Spinal cord (tissue), 10 donors: Measurements from ENCODE around the gene PSMC4. TPM values are rescaled to one million over a fixed set of nuclear protein-coding genes. Genes with fewer than 3 reads are reported as not detected.
A peak's percentile ranks its signal among the peaks of the same experiment; 100 is the strongest.
"Not testable (repeated sequence)": the region's sequence is repeated elsewhere in the genome, so short reads cannot be mapped to it uniquely, and the experiment has no call there.

Experiments used
- DNase-seq, 6 donors: peaks; one replicate each; pipeline versions ENCODE4 v3.0.0 to v3.0.0-alpha.2; 2013 to 2015; ENCODE audit warnings: low spot score in 6 of 6, low read depth in 4 of 6
- H3K27ac ChIP-seq: one replicate; pipeline ENCODE4 v1.5.1; 2013; ENCODE audit warnings: low read depth, low read length, control low read depth
- H3K27me3 ChIP-seq: one replicate; pipeline ENCODE4 v1.6.1; 2013; ENCODE audit warnings: low read length; ENCODE audit not compliant: control insufficient read depth, insufficient read depth
- H3K36me3 ChIP-seq: one replicate; pipeline ENCODE4 v1.6.1; 2013; ENCODE audit warnings: low read length; ENCODE audit not compliant: control insufficient read depth, insufficient read depth
- H3K4me1 ChIP-seq: one replicate; pipeline ENCODE4 v1.6.1; 2013; ENCODE audit warnings: low read length; ENCODE audit not compliant: control insufficient read depth, insufficient read depth
- H3K4me3 ChIP-seq: one replicate; pipeline ENCODE4 v1.5.1; 2013; ENCODE audit warnings: low read depth, low read length, control low read depth
- H3K9me3 ChIP-seq: one replicate; pipeline ENCODE4 v1.6.1; 2013; ENCODE audit warnings: low read length; ENCODE audit not compliant: control insufficient read depth, insufficient read depth
- WGBS: methylation state at CpG from one replicate; pipeline ENCODE4 v1.1.5; 2013; ENCODE audit warnings: missing lambda C conversion rate; ENCODE audit not compliant: insufficient coverage; 5-methylcytosine and 5-hydroxymethylcytosine counted together
- polyA plus RNA-seq, 2 donors: library from polyadenylated mRNA; unstranded; fragments of 120-200 nt; gene quantifications; one replicate each; pipeline ENCODE4 v1.2.1, GENCODE V29; 2013; ENCODE audit not compliant: insufficient read length in 2 of 2
- total RNA-seq, 2 donors: library from RNA; depleted of rRNA in 1 of 2; stranded (reverse); fragments of 120-200 nt in 1 of 2; fragments of >200 nt in 1 of 2; gene quantifications; one replicate each; pipeline versions ENCODE4 v1.2.3 to v1.2.4, GENCODE V29; 2013 to 2014
- donor health status: healthy.

The PSMC4 gene
- total and polyA plus RNA-seq, 4 donors: 80.9 to 106 (median 97.1) TPM

- peak in 1 of 6 donors; percentile 22 for DNase-seq
- H3K36me3 ChIP-seq: no peaks in the 10 kb centered on the region
- H3K27me3 ChIP-seq: no peaks in the 10 kb centered on the region
- H3K27ac ChIP-seq: no peak overlapping the region
- no peak overlapping the region for H3K4me3 ChIP-seq
- no peaks in the 10 kb centered on the region for H3K4me1 ChIP-seq
- H3K9me3 ChIP-seq: no peaks in the 10 kb centered on the region
- WGBS: 35% methylated on average over 3 of the region's 5 CpGs
Measured at GRCh38 chr19:39941615-39942365, 29.2 kb upstream of the PSMC4 start.

GRCh38 chr19:39942366-39942730 lies 28.6 kb upstream of the PSMC4 start:
- peak in 2 of 6 donors; percentile 57 to 73 for DNase-seq
- H3K4me1 ChIP-seq: no peaks in the 10 kb centered on the region
- H3K4me3 ChIP-seq: no peak overlapping the region
- H3K27me3 ChIP-seq: no peaks in the 10 kb centered on the region
- H3K36me3 ChIP-seq: no peaks in the 10 kb centered on the region
- H3K27ac ChIP-seq: no peak overlapping the region
- H3K9me3 ChIP-seq: no peaks in the 10 kb centered on the region
- WGBS: no CpG with 5 or more reads among the region's 4 CpGs

- no peaks in the 10 kb centered on the region for H3K4me1 ChIP-seq
- 100% methylated on average over 3 of the region's 7 CpGs for WGBS
- no peaks in the 10 kb centered on the region for H3K9me3 ChIP-seq
- no peak overlapping the region for H3K27ac ChIP-seq
- no peaks in the 10 kb centered on the region for H3K27me3 ChIP-seq
- H3K36me3 ChIP-seq: no peaks in the 10 kb centered on the region
- no peak overlapping the region for H3K4me3 ChIP-seq
- no peak for DNase-seq
Measured at GRCh38 chr19:39943586-39943985, 27.4 kb upstream of the PSMC4 start.

- H3K9me3 ChIP-seq: no peaks in the 10 kb centered on the region
- no peak for DNase-seq
- no peak overlapping the region for H3K4me3 ChIP-seq
- H3K4me1 ChIP-seq: no peaks in the 10 kb centered on the region
- H3K27ac ChIP-seq: no peak overlapping the region
- 85% methylated on average over 3 of the region's 4 CpGs for WGBS
- no peaks in the 10 kb centered on the region for H3K36me3 ChIP-seq
- no peaks in the 10 kb centered on the region for H3K27me3 ChIP-seq
Measured at GRCh38 chr19:39946532-39946931, 24.4 kb upstream of the PSMC4 start.

- no peaks in the 10 kb centered on the region for H3K9me3 ChIP-seq
- H3K27me3 ChIP-seq: no peaks in the 10 kb centered on the region
- DNase-seq: no peak
- no peaks in the 10 kb centered on the region for H3K4me1 ChIP-seq
- no CpG with 5 or more reads among the region's 2 CpGs for WGBS
- no peak overlapping the region for H3K27ac ChIP-seq
- H3K4me3 ChIP-seq: no peak overlapping the region
- H3K36me3 ChIP-seq: no peaks in the 10 kb centered on the region
Measured at GRCh38 chr19:39949026-39949747, 21.8 kb upstream of the PSMC4 start.

- H3K27ac ChIP-seq: no peak overlapping the region
- no peaks in the 10 kb centered on the region for H3K27me3 ChIP-seq
- no peak for DNase-seq
- H3K4me1 ChIP-seq: no peaks in the 10 kb centered on the region
- 100% methylated on average over 1 of the region's 2 CpGs for WGBS
- no peaks in the 10 kb centered on the region for H3K9me3 ChIP-seq
- no peaks in the 10 kb centered on the region for H3K36me3 ChIP-seq
- H3K4me3 ChIP-seq: no peak overlapping the region
Measured at GRCh38 chr19:39951065-39951650, 19.8 kb upstream of the PSMC4 start.

- no peak overlapping the region for H3K27ac ChIP-seq
- H3K27me3 ChIP-seq: no peaks in the 10 kb centered on the region
- H3K4me1 ChIP-seq: no peaks in the 10 kb centered on the region
- H3K4me3 ChIP-seq: no peak overlapping the region
- DNase-seq: no peak
- no peaks in the 10 kb centered on the region for H3K9me3 ChIP-seq
- H3K36me3 ChIP-seq: no peaks in the 10 kb centered on the region
- WGBS: no CpG with 5 or more reads among the region's 3 CpGs
Measured at GRCh38 chr19:39951686-39952085, 19.3 kb upstream of the PSMC4 start.

- DNase-seq: no peak
- 89% methylated on average over 3 of the region's 7 CpGs for WGBS
- no peaks in the 10 kb centered on the region for H3K9me3 ChIP-seq
- no peaks in the 10 kb centered on the region for H3K27me3 ChIP-seq
- no peaks in the 10 kb centered on the region for H3K36me3 ChIP-seq
- no peak overlapping the region for H3K27ac ChIP-seq
- H3K4me3 ChIP-seq: no peak overlapping the region
- H3K4me1 ChIP-seq: no peaks in the 10 kb centered on the region
Measured at GRCh38 chr19:39953915-39954314, 17.1 kb upstream of the PSMC4 start.

GRCh38 chr19:39957886-39958285 lies 13.1 kb upstream of the PSMC4 start:
- not testable (repeated sequence) for H3K4me1 ChIP-seq, H3K9me3 ChIP-seq, H3K36me3 ChIP-seq, H3K27ac ChIP-seq, H3K27me3 ChIP-seq, H3K4me3 ChIP-seq, DNase-seq
- 91% methylated on average over 5 of the region's 5 CpGs for WGBS

- H3K36me3 ChIP-seq, H3K4me3 ChIP-seq, H3K27ac ChIP-seq, H3K4me1 ChIP-seq, H3K9me3 ChIP-seq, H3K27me3 ChIP-seq, DNase-seq: not testable (repeated sequence)
- WGBS: no CpG with 5 or more reads among the region's 3 CpGs
Measured at GRCh38 chr19:39958942-39959341, 12.0 kb upstream of the PSMC4 start.
